Activated CD8-positive, alpha-beta memory T cell treated with anti-CD3 and anti-CD28 coated beads, Interleukin-2, amount 50 U/mL, for 1 hour (primary cell): ENCODE results near the gene C1QL1.
"Not testable (repeated sequence)": the region's sequence is repeated elsewhere in the genome, so short reads cannot be mapped to it uniquely, and the experiment has no call there.

Experiments
- DNase-seq: peaks from one replicate; pipeline ENCODE4 v3.0.0-alpha.2; 2020; ENCODE audit errors: extremely low read depth

C1QL1 gene

DNA sequence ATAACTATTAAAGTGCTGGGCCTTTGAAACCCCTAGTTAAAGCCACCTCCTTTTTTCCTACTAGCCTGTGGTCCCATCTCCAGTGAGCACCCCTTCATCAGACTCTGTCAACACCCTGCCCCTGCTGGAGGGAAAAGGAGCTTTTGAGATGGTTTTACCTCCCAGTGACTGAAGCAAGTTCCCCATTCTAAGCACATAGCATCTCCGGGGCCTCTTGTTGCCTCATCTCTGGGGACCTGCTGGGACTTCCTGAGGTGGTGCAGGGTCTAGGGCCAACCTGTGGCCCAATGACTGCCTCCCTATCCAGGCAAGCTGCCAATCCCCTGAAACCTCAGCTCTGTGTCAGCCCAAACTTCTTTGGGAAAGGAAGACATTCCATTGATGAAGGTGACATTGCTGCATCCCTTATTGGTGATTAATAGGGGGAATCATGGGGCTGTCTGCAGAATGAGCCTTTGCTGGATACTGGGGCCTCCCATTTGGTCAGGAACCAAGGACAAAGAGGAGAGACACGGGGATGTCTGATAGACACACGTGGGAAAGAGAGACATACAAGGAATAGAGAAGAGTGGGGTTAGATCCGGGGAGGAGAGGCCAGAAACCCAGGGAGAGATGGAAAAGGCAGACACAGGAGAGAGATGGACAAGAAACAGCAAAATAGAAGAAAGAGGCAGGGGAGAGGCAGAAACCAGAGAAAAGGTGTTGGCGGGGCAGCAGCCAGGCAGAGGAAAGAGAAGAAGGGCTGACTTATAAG, 2.4 kb downstream of the C1QL1 start:
- no peak for DNase-seq

DNA sequence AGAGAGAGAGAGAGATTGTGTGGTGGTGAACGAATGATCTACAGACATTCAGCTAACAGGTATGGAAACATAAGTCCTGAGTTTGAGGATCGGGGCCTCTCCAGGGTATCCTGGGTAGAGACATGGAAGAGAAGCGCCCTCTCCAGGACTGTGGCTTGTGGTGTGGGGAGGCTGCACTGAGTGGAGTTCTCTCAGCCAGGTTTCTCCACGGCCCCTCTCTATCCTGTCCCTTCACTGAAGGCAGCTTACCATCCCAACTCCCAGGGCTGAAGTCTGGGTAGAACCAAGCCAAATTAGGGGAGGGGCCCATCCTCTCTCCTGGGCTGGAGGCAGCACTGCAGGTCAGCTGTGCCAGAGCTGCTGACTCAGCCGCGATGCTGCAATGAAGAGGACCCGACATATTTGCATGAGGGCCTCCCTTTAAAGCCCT, 6.2 kb downstream of the C1QL1 start:
- no peak for DNase-seq

DNA sequence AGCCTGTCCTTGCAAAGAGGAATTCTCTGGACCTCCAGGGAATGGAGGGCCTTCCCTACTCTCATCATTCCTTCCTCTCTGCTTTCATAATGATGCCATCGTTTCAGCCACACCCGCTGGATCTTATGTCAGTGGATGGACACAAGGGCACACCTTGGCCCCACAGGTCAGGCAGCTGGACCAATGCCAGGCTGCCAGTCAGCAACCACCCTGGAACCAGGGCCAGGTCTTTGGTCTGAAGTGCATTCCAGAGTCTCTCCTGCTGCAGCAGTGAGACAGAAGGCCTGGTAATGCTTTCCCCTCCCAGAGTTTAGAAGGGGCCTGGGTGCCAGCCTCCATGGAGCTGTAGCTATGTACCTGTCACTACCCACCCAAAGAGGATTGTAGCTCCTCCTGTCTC, 7.4 kb downstream of the C1QL1 start:
- no peak for DNase-seq

DNA sequence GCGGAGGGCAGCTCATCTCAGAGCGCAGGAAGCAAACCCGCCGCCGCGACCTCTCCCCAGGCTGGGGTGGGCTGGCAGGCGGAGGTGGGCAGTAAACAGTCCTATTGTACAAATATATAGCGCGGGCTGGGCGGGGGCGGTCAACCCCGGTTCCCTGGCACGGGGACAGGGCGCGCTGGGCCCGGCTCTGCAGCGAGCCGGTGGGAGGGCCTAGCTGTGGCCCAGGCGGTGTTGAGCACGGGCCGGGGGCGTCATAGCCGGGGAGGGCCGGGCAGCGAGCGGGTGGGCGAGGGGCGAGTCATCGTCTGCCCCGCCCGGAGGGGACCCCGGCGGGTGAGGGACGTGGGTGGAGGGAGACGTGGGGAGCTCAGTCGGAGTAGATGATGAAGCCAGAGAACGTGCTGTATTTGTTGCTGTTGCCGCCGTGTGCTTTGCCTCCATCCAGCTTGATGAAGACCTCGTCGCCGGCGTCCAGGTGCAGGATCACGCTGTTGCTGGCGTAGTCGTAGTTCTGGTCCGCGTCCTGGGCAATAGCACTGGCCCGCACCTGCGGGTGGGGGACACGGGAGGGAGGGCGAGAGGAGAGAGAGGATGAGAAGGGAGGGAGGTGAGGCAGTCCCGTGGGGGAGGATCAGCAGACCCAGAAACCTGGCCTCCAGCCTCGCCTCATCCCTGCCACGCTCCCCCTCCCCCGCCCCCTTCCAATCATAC, 8.1 kb downstream of the C1QL1 start:
- no peak for DNase-seq

DNA sequence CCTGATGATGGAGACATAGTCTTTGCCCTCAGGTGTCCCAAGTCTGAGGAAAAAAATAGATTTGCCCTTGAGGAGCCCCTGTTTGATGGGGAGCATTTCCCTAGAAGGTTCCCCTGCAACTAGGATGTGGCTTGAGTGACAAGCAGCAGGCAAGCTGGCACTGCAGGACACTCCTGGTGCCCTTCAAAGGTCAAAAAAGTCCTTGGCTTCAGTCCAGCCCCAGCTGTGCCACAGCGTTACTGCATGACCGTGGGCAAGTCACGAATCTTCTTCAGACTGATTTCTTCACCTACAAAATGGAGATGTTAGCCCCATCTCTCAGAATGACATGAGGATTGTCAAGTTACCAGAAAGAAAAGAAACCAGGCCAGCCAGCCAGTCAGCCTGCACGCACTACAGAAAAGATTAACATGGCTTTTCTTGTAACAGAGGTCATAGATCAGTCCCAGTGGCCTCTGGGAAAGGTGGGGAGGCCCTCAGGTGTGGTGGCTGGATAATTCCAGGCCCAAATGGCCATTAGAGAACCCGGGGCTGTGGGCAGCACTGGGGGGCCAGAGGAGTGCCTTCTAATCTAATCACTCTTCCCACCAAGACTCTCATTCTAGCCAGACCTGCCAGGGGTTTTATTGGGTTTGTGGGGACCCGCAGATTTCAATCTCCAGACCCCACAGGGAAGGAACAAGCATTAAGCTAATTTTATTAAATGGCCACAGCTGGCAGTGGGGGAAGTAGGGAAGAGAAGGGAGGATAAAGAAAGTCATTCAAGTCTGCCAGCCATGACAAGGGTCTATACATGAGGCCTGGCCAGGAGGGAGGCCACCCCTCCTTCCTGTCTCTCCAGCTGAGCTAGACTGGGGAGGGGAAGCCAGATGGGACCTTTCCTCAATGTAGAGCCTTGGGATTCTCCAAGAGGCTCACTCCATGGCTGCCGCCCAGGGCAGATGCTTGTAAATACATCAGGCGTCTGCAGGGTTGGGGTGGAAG, 10.8 kb downstream of the C1QL1 start:
- DNase-seq = no peak

DNA sequence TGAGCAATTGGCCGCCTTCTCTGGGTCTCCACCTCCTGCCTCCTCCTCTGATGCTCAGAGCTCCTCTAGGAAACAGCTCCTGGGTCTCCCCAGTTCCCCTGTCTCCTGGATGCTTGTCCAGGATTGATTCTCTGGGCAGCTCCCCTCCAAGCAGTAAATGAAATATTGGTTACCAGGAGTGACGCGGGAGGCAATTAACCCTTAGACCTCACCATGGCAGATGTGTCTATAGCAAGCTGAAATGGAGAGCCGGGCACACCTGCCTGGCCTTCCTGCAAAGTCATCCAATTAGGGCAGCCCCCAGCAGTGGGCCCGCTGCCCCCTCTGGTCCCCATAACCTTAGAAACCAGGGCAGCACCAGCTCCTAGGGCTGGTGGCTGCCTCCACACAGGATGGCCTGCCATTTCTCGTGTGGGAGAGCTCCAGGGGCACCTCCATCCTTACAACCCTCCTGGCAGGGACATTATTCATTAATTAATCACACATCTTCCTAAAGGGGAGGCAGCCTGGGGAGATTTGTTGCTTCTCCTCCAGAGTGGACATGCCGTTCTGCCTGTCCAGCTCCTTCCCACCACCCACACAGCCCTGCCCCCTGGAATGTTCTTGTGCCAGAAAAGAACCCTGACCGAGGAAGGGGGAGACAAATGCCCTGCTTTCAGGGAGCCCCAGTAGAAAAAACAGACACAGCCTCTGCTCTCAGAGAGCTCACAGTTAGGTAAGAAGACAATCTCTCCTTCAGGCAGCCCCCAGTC, 12.3 kb downstream of the C1QL1 start:
- DNase-seq = no peak

- no peak for DNase-seq
These were observed 15.1 kb downstream of the C1QL1 start for GRCh38 chr17:44952946-44953475.

DNA sequence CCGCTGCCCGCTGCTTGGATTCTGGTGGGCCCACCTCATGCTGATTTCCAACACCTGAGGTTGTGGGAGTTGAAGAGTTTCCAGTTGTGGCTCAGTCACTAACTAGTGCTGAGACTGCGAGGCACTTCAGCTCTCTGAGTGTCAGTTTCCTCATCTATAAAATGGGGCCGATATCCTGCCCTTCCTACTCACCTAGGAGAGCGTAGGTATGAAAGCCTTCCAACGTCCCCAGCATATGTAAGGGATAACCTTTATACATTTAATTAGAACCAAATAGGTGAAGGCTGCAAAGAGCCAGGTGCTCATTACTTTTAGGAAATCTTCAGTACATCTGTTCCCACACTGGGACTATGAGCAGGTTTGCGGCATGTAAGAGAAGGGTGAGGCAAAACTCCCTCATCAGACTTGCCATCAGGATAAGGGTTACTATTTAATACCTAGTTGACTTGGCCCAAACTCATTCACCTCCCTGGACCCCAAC, 19.7 kb downstream of the C1QL1 start:
- no peak for DNase-seq

GRCh38 chr17:44947461-44948314, 20.4 kb downstream of the C1QL1 start, which contains the start of gene KIF18B:
TSS of gene KIF18B (minus strand) at chr17:44947773. CDS start at chr17:44936344, 11,429 bp downstream.
- peak; percentile 65 for DNase-seq

DNA sequence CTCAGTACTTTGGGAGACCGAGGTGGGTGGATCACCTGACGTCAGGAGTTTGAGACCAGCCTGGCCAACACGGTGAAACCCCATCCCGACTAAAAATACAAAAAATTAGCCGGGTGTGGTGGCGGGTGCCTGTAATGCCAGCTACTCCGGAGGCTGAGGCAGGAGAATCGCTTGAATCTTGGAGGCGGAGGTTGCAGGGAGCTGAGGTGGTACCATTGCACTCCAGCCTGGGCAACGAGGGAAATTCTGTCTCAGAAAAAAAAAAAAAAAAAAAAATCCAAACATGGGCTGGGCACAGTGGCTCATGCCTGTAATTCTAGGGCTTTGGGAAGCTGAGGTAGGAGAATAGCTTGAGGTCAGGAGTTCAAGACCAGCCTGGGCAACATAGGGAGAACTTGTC, 22.5 kb downstream of the C1QL1 start:
- DNase-seq = not testable (repeated sequence)

GRCh38 chr17:44942456-44942855, 25.6 kb downstream of the C1QL1 start:
- DNase-seq = no peak

- no peak for DNase-seq
These were observed 26.3 kb downstream of the C1QL1 start for GRCh38 chr17:44941712-44942331.

GRCh38 chr17:44940768-44941167, 27.3 kb downstream of the C1QL1 start:
- DNase-seq = no peak

- DNase-seq = no peak
These were observed 27.8 kb downstream of the C1QL1 start for GRCh38 chr17:44940317-44940716.

DNA sequence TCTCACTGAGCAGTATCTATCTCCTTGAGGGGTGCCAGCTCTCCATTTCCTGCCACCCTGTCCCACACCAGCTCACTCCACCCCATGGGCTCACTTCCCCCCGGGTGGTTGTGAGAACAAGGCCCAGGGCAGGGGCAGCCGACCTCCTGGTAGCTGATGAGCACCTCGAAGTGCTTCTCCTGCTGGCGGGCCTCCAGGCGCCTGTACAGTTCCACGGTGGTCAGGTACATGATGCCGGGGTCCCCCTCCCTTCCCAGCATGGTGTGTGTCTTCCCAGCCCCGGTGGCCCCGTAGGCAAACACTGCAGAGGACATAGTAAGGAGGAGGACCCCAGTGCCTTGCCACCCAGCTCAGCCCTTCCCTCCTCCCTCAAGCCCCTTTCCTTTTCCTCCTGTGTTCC, 33.0 kb downstream of the C1QL1 start:
- DNase-seq = no peak

- no peak for DNase-seq
These were observed 33.4 kb downstream of the C1QL1 start for GRCh38 chr17:44934745-44935105.

GRCh38 chr17:44933824-44934744, 34.0 kb downstream of the C1QL1 start:
- DNase-seq = no peak

DNA sequence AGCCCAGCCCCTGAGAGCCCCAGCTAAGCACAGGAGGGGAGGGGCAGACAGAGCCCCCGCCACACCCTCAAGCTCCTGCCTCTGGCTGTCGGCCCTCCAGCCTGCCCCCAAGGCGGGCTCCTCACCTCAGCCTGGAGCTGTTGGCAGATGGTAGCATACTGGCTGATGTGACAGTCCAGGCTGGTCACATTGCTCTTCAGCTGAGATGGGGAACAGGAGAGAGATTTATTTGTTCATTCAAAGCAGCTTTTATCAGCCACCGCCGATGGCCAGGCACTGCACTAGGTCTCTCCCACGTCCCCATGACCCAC, 35.4 kb downstream of the C1QL1 start:
- no peak for DNase-seq
